Testis (tissue), 2 donors: Measurements from ENCODE around the gene MAP3K14.

Source experiments
- CTCF ChIP-seq, 3 experiments: fragments of 450-650 bp in 2 of 3; fragments of 200-600 bp in 1 of 3; sonication (generic) in 1 of 3; IDR thresholded peaks; one replicate each; pipeline ENCODE4 v1.5.1; 2016 to 2019; ENCODE audit warnings: antibody characterized with exemption in 3 of 3, mild to moderate bottlenecking in 2 of 3, moderate library complexity in 1 of 3
- POLR2A ChIP-seq: fragments of 450-650 bp; IDR thresholded peaks from one replicate; pipeline ENCODE4 v1.6.1; 2017; ENCODE audit warnings: antibody characterized with exemption, mild to moderate bottlenecking, moderate library complexity

GRCh38 chr17:45218895-45219661 is 97.7 kb downstream of the MAP3K14 start:
- TF ChIP-seq CTCF (IDR thresholded peaks at IDR 0.05): peak; percentile 95 to 98 (median 98)
- no peak for TF ChIP-seq POLR2A
